Measurements from ENCODE around the gene N4BP2. TPM values are rescaled to one million over a fixed set of nuclear protein-coding genes. Genes with fewer than 3 reads are reported as not detected.
"Not testable (repeated sequence)": the region's sequence is repeated elsewhere in the genome, so short reads cannot be mapped to it uniquely, and the experiment has no call there.

N4BP2 gene
- total and polyA plus RNA-seq, 9 donors, result 3.5 to 21.3 (median 10.6) TPM

- Histone ChIP-seq H3K4me3 (no peak overlapping the region), H3K27ac (no peak overlapping the region), H3K4me1 (ENCODE audit: insufficient read depth) (no peaks in the 10 kb centered on the region), H3K9me3 (no peaks in the 10 kb centered on the region), H3K36me3 (no peaks in the 10 kb centered on the region), H3K27me3 (no peaks in the 10 kb centered on the region)
- intact Hi-C loops (cut with DNase I), result no loop called here
- TF ChIP-seq CTCF (IDR thresholded peaks at IDR 0.05) (no peak), EP300 (IDR thresholded peaks at IDR 0.05) (no peak), POLR2A (IDR thresholded peaks at IDR 0.05) (no peak)
- WGBS, 3 donors, result 88 to 90% (median 89%) methylated on average over 6 of the region's 6 CpGs
- DNase-seq, result no peak
These were observed 87.4 kb downstream of the N4BP2 start for GRCh38 chr4:40143926-40144508.

GRCh38 chr4:40144716-40145115 is 88.1 kb downstream of the N4BP2 start:
- H3K36me3 ChIP-seq, result no peaks in the 10 kb centered on the region
- H3K4me1 ChIP-seq (ENCODE audit: insufficient read depth), result no peaks in the 10 kb centered on the region
- no peaks in the 10 kb centered on the region for H3K27me3 ChIP-seq
- no peaks in the 10 kb centered on the region for H3K9me3 ChIP-seq
- no peak for DNase-seq
- H3K4me3 ChIP-seq, result no peak overlapping the region
- no peak for TF ChIP-seq CTCF (IDR thresholded peaks at IDR 0.05)
- TF ChIP-seq POLR2A (IDR thresholded peaks at IDR 0.05), result no peak
- no peak overlapping the region for H3K27ac ChIP-seq
- 81 to 89% (median 86%) methylated on average over 2 of the region's 2 CpGs for WGBS, 3 donors
- intact Hi-C loops (cut with DNase I), result no loop called here

GRCh38 chr4:40147490-40147889 is 90.8 kb downstream of the N4BP2 start:
- intact Hi-C loops (cut with DNase I), result not testable (repeated sequence)
- WGBS, 3 donors, result 96 to 100% (median 98%) methylated on average over 7 to 31 of the region's 31 CpGs

GRCh38 chr4:40149960-40150385 is 93.3 kb downstream of the N4BP2 start:
- no peak overlapping the region for H3K27ac ChIP-seq
- no peaks in the 10 kb centered on the region for H3K36me3 ChIP-seq
- intact Hi-C loops (cut with DNase I), result loop anchor here in 2 of 4 donors (10.0 kb wide), 2 partner anchors 155 to 175 kb away; no protein-coding TSS in a partner anchor
- no peaks in the 10 kb centered on the region for H3K27me3 ChIP-seq
- WGBS, 3 donors, result 91 to 95% (median 94%) methylated on average over 3 of the region's 3 CpGs
- no peaks in the 10 kb centered on the region for H3K9me3 ChIP-seq
- no peak overlapping the region for H3K4me3 ChIP-seq
- DNase-seq, result peak in 3 of 5 donors; percentile 24 to 63 (median 37)
- H3K4me1 ChIP-seq (ENCODE audit: insufficient read depth), result no peaks in the 10 kb centered on the region
- TF ChIP-seq CTCF (IDR thresholded peaks at IDR 0.05), result peak; percentile 46 to 64 (median 62)
- TF ChIP-seq POLR2A (IDR thresholded peaks at IDR 0.05), result no peak

More at GRCh38 chr4:40147490-40147889, 90.8 kb downstream of the N4BP2 start:
- H3K4me1 ChIP-seq (ENCODE audit: insufficient read depth); H3K36me3 ChIP-seq; DNase-seq; H3K27me3 ChIP-seq; H3K4me3 ChIP-seq; H3K27ac ChIP-seq; H3K9me3 ChIP-seq: not testable (repeated sequence)

GRCh38 chr4:40150932-40151331 is 94.3 kb downstream of the N4BP2 start:
- H3K27ac ChIP-seq, result no peak overlapping the region
- no peaks in the 10 kb centered on the region for H3K36me3 ChIP-seq
- H3K4me1 ChIP-seq (ENCODE audit: insufficient read depth), result no peaks in the 10 kb centered on the region
- H3K27me3 ChIP-seq, result no peaks in the 10 kb centered on the region
- 78 to 82% (median 79%) methylated on average over 3 of the region's 3 CpGs for WGBS, 3 donors
- no peak for DNase-seq
- H3K9me3 ChIP-seq, result no peaks in the 10 kb centered on the region
- no peak overlapping the region for H3K4me3 ChIP-seq
- TF ChIP-seq EP300 (IDR thresholded peaks at IDR 0.05) (no peak), CTCF (IDR thresholded peaks at IDR 0.05) (no peak), POLR2A (IDR thresholded peaks at IDR 0.05) (no peak)
- intact Hi-C loops (cut with DNase I), result loop anchor here in 2 of 4 donors (10.0 kb wide), 2 partner anchors 154 to 174 kb away; no protein-coding TSS in a partner anchor

Measured in ovary (tissue), 9 donors.